Hippocampal formation (tissue), 2 donors: ENCODE results near the gene UBXN6.
A peak's percentile ranks its signal among the peaks of the same experiment; 100 is the strongest.

Source experiments
- DNase-seq, 2 donors: peaks; one replicate each; lab custom pipeline; 2025; lab: John Stamatoyannopoulos, UW

UBXN6 gene

DNA sequence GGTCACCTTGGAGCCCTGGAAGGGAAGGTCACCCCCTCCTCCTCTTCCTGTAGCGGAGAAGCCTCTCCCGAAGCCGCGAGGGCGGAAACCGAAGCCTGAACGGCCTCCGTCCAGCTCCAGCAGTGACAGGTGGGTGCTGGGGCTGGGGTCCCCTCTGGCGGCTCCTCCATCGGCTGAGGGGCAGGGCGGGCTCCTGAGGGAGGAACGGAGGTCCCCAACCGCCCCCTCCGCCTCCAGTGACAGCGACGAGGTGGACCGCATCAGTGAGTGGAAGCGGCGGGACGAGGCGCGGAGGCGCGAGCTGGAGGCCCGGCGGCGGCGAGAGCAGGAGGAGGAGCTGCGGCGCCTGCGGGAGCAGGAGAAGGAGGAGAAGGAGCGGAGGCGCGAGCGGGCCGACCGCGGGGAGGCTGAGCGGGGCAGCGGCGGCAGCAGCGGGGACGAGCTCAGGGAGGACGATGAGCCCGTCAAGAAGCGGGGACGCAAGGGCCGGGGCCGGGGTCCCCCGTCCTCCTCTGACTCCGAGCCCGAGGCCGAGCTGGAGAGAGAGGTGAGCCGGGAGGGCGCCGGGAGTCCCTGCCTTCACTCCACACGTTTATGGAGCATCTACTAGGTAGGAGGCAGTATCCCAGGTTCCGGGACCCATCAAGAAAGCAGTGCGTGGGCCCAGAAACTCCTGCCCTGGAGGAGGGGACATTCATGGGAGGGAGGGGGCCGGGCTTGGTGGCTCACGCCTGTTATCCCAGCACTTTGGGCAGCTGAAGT, 36.5 kb upstream of the UBXN6 start:
- no peak for DNase-seq

DNA sequence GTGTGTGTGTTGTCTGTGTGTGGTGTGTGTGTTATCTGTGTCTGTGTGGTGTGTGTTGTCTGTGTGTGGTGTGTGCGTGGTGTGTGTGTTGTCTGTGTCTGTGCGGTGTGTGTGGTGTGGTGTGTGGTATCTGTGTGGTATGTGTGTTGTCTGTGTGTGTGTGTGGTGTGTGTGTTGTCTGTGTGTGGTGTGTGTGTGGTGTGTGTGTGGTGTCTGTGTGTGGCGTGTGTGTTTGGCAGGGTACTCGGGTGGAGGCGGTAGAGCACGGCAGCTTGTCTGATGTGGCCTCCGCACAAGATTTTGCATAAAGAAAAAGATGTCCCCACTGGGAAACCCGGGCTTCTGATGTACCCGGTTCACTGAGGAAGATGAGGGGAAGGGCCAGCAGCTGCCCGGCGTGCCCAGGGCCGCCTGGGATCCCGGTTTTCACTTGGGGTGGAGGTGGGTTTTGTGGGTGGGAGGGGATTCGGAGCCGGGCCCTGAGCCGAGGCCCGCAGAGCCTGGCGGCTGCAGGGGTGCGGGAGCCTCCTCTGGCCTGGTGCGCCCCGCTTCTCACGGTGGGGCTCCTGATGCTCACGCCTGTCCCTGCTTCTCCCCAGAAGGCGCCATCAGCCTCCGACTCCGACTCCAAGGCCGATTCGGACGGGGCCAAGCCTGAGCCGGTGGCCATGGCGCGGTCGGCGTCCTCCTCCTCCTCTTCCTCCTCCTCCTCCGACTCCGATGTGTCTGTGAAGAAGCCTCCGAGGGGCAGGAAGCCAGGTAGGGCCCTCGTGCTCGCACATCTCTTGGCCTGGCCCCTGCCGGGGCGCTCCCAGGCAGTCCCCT, 35.7 kb upstream of the UBXN6 start:
- no peak for DNase-seq

GRCh38 chr19:4492337-4493103, 34.9 kb upstream of the UBXN6 start:
- no peak for DNase-seq

DNA sequence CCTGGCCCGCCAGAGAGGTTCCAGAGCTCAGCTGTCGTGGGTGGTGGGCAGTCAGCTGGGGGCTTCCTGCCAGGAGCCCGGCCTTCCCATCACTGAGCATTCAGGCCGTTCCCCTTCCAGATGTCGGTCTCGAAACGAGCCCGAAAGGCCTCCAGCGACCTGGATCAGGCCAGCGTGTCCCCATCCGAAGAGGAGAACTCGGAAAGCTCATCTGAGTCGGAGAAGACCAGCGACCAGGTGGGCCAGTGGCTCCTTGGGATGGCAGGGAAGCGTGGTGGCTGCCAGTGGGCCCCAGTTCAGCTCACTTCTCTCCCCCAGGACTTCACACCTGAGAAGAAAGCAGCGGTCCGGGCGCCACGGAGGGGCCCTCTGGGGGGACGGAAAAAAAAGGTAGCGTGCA, 33.9 kb upstream of the UBXN6 start:
- no peak for DNase-seq

DNA sequence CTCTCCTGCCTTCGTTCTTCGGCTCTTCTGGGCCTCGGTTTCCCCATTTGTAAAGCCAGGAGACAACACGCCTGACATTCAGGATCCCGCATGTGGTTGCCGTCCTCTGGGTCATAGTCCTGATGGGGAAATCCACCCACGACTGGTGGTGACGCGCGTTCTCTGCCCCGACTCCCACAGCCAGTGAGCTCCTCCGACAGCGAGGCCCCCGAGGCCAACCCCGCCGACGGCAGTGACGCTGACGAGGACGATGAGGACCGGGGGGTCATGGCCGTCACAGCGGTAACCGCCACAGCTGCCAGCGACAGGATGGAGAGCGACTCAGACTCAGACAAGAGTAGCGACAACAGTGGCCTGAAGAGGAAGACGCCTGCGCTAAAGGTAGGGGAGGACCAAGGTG, 30.9 kb upstream of the UBXN6 start:
- no peak for DNase-seq

DNA sequence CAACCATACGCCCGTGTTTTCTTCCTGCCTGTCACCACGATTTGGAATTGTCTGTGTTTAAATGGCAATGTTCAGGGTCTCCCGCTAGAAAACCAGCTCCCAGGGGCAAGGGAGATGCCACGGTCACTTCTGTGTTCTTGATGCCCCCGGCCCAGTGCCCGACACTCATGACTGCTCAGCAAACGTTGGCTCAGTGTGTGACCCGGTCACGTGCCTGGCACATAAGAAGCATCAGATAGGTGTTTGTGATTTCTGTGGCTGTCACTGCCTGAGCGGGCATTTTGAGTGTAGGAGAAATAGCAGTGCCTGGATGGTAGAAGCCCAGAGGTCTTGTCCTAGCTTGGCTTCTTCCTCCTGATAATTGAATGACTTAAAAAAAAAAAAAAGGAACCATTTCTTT, 30.0 kb upstream of the UBXN6 start:
- DNase-seq: no peak

GRCh38 chr19:4483385-4483784, 25.8 kb upstream of the UBXN6 start:
- no peak for DNase-seq

GRCh38 chr19:4482721-4483364, 25.2 kb upstream of the UBXN6 start:
- no peak for DNase-seq

GRCh38 chr19:4477034-4477801, 19.6 kb upstream of the UBXN6 start:
- DNase-seq: no peak

GRCh38 chr19:4474514-4475022, 17.0 kb upstream of the UBXN6 start:
- peak; percentile 28 to 30 for DNase-seq

GRCh38 chr19:4473763-4474513, 16.3 kb upstream of the UBXN6 start:
- DNase-seq: no peak

DNA sequence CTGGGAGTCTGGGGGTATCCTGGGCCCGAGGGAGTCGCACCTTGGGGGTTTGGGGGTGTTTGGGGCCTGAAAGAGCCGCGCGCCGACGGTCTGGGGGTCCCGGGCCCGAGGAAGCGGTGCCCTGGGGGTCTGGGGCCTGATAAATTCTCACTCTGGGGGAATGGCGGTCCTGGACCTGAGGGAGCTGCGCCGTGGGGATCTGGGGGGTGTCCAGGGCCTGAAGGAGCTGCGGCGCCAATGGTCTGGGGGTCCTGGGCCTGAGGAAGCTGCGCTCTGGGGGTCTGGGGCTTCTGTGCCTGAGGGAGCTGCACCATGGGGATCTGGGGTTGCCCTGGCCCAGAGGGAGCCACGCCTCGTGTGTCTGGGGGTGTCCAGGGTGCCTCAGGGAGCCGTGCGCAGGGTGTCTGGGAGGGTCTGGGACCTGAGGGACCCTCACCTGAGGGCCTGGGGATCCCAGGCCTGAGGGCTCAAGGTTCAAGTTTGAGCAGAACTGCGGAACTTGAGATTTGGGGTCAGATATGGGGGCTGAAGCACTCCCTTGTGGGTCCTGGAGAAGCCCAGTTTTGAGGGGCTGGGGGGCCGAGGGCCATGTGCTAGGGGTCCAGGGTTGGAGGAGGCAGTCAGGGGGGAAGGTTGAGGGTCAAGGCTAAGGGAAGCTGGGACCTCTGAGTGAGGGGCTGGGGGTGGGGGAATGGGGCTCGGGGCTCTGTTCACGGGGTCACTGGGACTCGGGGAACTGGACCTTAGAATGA, 15.6 kb upstream of the UBXN6 start:
- no peak for DNase-seq

- no peak for DNase-seq
These were observed 14.8 kb upstream of the UBXN6 start, which contains the start of gene HDGFL2 for GRCh38 chr19:4472174-4472974. Gene HDGFL2 (plus strand): TSS chr19:4472297. CDS start chr19:4472351, 54 bp downstream.

GRCh38 chr19:4471403-4472173, 14.0 kb upstream of the UBXN6 start:
- peak; percentile 99 to 100 for DNase-seq

DNA sequence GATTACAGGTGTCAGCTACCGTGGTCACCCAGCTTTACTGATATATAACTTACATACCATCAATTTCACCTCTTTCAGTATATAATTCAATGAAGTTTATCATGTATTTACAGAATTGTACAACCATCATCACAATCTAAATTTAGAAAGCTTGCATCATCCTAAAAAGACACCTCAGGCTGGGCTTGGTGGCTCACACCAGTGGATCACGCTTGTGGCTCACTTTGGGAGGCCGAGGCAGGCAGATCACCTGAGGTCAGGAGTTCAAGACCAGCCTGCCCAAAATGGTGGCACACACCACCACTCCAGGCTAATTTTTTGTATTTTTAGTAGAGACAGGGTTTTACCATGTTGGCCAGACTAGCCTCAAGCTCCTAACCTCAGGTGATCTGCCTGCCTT, 10.2 kb upstream of the UBXN6 start:
- DNase-seq: no peak

DNA sequence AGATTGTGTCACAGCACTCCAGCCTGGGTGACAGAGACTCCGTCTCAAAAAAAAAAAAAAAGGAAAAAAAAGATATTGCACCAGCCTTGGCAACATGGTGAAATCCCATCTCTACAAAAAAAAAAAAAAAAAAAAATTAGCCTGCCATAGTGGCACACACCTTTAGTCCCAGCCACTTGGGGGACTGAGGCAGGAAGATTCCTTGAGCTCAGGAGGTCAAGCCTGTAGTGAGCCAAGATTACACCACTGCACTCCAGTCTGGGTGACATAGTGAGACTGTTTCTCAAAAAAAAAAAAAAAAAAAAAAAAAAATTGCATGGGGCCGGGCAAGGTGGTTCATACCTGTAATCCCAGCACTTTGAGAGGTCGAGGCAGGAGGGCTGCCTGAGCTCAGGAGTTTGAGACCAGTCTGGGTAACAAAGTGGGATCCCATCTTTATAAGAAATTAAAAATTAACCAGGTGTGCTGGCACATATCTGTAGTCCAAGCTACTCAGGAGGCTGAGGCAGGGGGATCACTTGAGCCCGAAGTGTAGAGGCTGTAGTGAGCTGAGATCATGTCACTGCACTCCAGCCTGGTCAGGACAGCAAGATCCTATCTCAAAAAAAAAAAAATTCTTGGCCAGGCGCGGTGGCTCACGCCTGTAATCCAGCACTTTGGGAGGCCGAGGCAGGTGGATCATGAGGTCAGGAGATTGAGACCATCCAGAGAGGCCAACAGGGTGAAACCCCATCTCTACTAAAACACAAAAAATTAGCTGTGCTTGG, 7.4 kb upstream of the UBXN6 start:
- DNase-seq: no peak
